HepG2 (cell line): Measurements from ENCODE around the gene SMAD7. TPM values are rescaled to one million over a fixed set of nuclear protein-coding genes. Genes with fewer than 3 reads are reported as not detected.

Experiments
- CHCHD3 ChIP-seq: sonication (generic); formaldehyde crosslinking; IDR thresholded peaks from 2 replicates; pipeline ENCODE4 v1.8.0; 2022; ENCODE audit warnings: mild to moderate bottlenecking, missing genetic modification reagents, moderate library complexity
- HNF4G ChIP-seq, 2 experiments: sonication (generic) in 1 of 2; formaldehyde crosslinking in 1 of 2; IDR thresholded peaks; 2 replicates each; pipeline versions ENCODE4 v1.4.0 to v1.6.1; 2011 to 2020; ENCODE audit warnings: borderline replicate concordance in 2 of 2, low read depth in 2 of 2, mild to moderate bottlenecking in 2 of 2, low read length in 1 of 2, missing genetic modification reagents in 1 of 2, moderate library complexity in 1 of 2
- KLF13 ChIP-seq: sonication (generic); formaldehyde crosslinking; IDR thresholded peaks from 2 replicates; pipeline ENCODE4 v1.4.0; 2020; ENCODE audit warnings: mild to moderate bottlenecking, missing genetic modification reagents
- NFAT5 ChIP-seq: sonication (generic); formaldehyde crosslinking; IDR thresholded peaks from 2 replicates; pipeline ENCODE4 v1.4.0; 2020; ENCODE audit warnings: missing genetic modification reagents
- RARA ChIP-seq: IDR thresholded peaks from 2 replicates; pipeline ENCODE4 v1.6.1; 2016; ENCODE audit warnings: missing genetic modification reagents, missing compliant biosample characterization
- RXRA ChIP-seq: sonication (generic); formaldehyde crosslinking; IDR thresholded peaks from 2 replicates; pipeline ENCODE4 v1.5.1; 2020; ENCODE audit warnings: missing genetic modification reagents
- SRSF1 ChIP-seq: fragments of 200-400 bp; formaldehyde crosslinking; optimal IDR thresholded peaks from 2 replicates; pipeline ENCODE3; 2017; ENCODE audit warnings: mild to moderate bottlenecking, low read depth, low read length, moderate library complexity
- SRSF9 ChIP-seq: fragments of 200-400 bp; formaldehyde crosslinking; IDR thresholded peaks from 2 replicates; pipeline ENCODE4 v1.6.1; 2018; ENCODE audit warnings: borderline replicate concordance, mild to moderate bottlenecking, low read depth, low read length; ENCODE audit not compliant: insufficient read depth, poor library complexity, severe bottlenecking
- TBX3 ChIP-seq: fragments of 450-650 bp; IDR thresholded peaks from 2 replicates; pipeline ENCODE4 v1.6.1; 2017; ENCODE audit warnings: antibody characterized with exemption, mild to moderate bottlenecking, inconsistent platforms, borderline replicate concordance
- ZBTB14 ChIP-seq: sonication (generic); formaldehyde crosslinking; IDR thresholded peaks from 2 replicates; pipeline ENCODE4 v1.4.0; 2020; ENCODE audit warnings: missing genetic modification reagents
- ZKSCAN5 ChIP-seq: sonication (generic); formaldehyde crosslinking; IDR thresholded peaks from 2 replicates; pipeline ENCODE4 v1.5.1; 2020; ENCODE audit warnings: mild to moderate bottlenecking, missing genetic modification reagents
- ZNF253 ChIP-seq: sonication (generic); formaldehyde crosslinking; IDR thresholded peaks from 2 replicates; pipeline ENCODE4 v1.8.0; 2022; ENCODE audit warnings: mild to moderate bottlenecking, missing genetic modification reagents, borderline replicate concordance
- ZNF292 ChIP-seq: sonication (generic); formaldehyde crosslinking; IDR thresholded peaks from 2 replicates; pipeline ENCODE4 v1.8.1; 2022; ENCODE audit warnings: mild to moderate bottlenecking, low read depth, missing genetic modification reagents, borderline replicate concordance
- ZNF331 ChIP-seq: sonication (generic); formaldehyde crosslinking; IDR thresholded peaks from 2 replicates; pipeline ENCODE4 v1.4.0; 2020; ENCODE audit warnings: missing genetic modification reagents
- ZNF777 ChIP-seq: sonication (generic); formaldehyde crosslinking; IDR thresholded peaks from 2 replicates; pipeline ENCODE4 v1.4.0; 2020; ENCODE audit warnings: missing genetic modification reagents
- ZSCAN29 ChIP-seq: sonication (generic); formaldehyde crosslinking; conservative IDR thresholded peaks from 2 replicates; pipeline ENCODE4 v1.4.0; 2020; ENCODE audit warnings: mild to moderate bottlenecking, missing genetic modification reagents
- polyA plus RNA-seq, 8 experiments: library from polyadenylated mRNA; depleted of rRNA in 3 of 8; stranded (reverse) in 7 of 8; unstranded in 1 of 8; fragments of >200 nt; fragmentation: Illumina TruSeq in 4 of 8; extraction: Trizol in 4 of 8; gene quantifications; 2 replicates each; pipeline versions ENCODE4 v1.2.1 to v1.2.3, GENCODE V29; 2011 to 2016; ENCODE audit warnings: low read depth in 4 of 8, missing spikeins in 1 of 8, mixed read lengths in 1 of 8; ENCODE audit not compliant: insufficient read depth in 1 of 8
- total RNA-seq, 5 experiments: library from RNA; depleted of rRNA; stranded (reverse); fragments of >200 nt; fragmentation: Illumina TruSeq; extraction: Trizol; gene quantifications; 2 replicates each; pipeline ENCODE4 v1.2.3, GENCODE V29; 2016; ENCODE audit warnings: low read depth in 1 of 5
- TF ChIP-seq, protein P1 (sequence below): sonication (generic); formaldehyde crosslinking; IDR thresholded peaks from 2 replicates; pipeline ENCODE4 v1.4.0; 2020; ENCODE audit warnings: missing genetic modification reagents, borderline replicate concordance

The SMAD7 gene
- total and polyA plus RNA-seq, 2 of the 13 experiments (the other 11 are each of a cell fraction or from before 2014, with no cell fraction given): 17.4 to 24.7 TPM

GRCh38 chr18:48948112-48949049 lies 2.4 kb downstream of the SMAD7 start (continued):
- TF ChIP-seq ZNF777 (CRISPR knock-in tag) (no peak; the same call in 1 of the 2 replicates), SRSF1 (no peak), TBX3 (peak; percentile 44; the same call in 1 of the 2 replicates), SRSF9 (no peak), RARA (CRISPR knock-in tag) (peak; percentile 62), ZNF292 (CRISPR knock-in tag) (no peak), ZNF253 (no peak), ZKSCAN5 (CRISPR knock-in tag) (no peak), CHCHD3 (CRISPR knock-in tag) (no peak), KLF13 (CRISPR knock-in tag) (no peak), ZSCAN29 (CRISPR knock-in tag) (peak; percentile 70), HNF4G (IDR thresholded peaks at IDR 0.05; ENCODE audit: borderline replicate concordance, low read depth, low read length) (peak; percentile 77; the same call in 1 of the 2 replicates), HNF4G (CRISPR knock-in tag; IDR thresholded peaks at IDR 0.05; ENCODE audit: borderline replicate concordance, low read depth) (peak; percentile 12; the same call in 1 of the 2 replicates), RXRA (CRISPR knock-in tag) (peak; percentile 72; the same call in 1 of the 2 replicates), ZNF331 (peak; percentile 57; the same call in 1 of the 2 replicates), NFAT5 (CRISPR knock-in tag) (no peak), ZBTB14 (no peak; the same call in 1 of the 2 replicates)
- TF ChIP-seq, protein P1, sequence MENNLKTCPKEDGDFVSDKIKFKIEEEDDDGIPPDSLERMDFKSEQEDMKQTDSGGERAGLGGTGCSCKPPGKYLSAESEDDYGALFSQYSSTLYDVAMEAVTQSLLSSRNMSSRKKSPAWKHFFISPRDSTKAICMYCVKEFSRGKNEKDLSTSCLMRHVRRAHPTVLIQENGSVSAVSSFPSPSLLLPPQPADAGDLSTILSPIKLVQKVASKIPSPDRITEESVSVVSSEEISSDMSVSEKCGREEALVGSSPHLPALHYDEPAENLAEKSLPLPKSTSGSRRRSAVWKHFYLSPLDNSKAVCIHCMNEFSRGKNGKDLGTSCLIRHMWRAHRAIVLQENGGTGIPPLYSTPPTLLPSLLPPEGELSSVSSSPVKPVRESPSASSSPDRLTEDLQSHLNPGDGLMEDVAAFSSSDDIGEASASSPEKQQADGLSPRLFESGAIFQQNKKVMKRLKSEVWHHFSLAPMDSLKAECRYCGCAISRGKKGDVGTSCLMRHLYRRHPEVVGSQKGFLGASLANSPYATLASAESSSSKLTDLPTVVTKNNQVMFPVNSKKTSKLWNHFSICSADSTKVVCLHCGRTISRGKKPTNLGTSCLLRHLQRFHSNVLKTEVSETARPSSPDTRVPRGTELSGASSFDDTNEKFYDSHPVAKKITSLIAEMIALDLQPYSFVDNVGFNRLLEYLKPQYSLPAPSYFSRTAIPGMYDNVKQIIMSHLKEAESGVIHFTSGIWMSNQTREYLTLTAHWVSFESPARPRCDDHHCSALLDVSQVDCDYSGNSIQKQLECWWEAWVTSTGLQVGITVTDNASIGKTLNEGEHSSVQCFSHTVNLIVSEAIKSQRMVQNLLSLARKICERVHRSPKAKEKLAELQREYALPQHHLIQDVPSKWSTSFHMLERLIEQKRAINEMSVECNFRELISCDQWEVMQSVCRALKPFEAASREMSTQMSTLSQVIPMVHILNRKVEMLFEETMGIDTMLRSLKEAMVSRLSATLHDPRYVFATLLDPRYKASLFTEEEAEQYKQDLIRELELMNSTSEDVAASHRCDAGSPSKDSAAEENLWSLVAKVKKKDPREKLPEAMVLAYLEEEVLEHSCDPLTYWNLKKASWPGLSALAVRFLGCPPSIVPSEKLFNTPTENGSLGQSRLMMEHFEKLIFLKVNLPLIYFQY (CRISPR knock-in tag): peak; percentile 77; the same call in 1 of the 2 replicates
